Ishikawa (cell line): ENCODE results near the gene PHF5A.

Experiments used
- CEBPB ChIP-seq: IDR thresholded peaks from 2 replicates; pipeline ENCODE4 v1.6.1; 2012
- CREB1 ChIP-seq: IDR thresholded peaks from 2 replicates; pipeline ENCODE4 v1.6.1; 2012; ENCODE audit warnings: low read depth
- EGR1 ChIP-seq: IDR thresholded peaks from 2 replicates; pipeline ENCODE4 v1.6.1; 2012
- EP300 ChIP-seq: IDR thresholded peaks from 2 replicates; pipeline ENCODE4 v1.6.1; 2012; ENCODE audit warnings: borderline replicate concordance
- FOXM1 ChIP-seq: IDR thresholded peaks from 2 replicates; pipeline ENCODE4 v1.6.1; 2012; ENCODE audit warnings: low read depth, borderline replicate concordance
- MAX ChIP-seq: IDR thresholded peaks from 2 replicates; pipeline ENCODE4 v1.6.1; 2012
- NFIC ChIP-seq: IDR thresholded peaks from 2 replicates; pipeline ENCODE4 v1.6.1; 2012
- RAD21 ChIP-seq: IDR thresholded peaks from 2 replicates; pipeline ENCODE4 v1.6.1; 2012; ENCODE audit warnings: low read depth
- REST ChIP-seq: IDR thresholded peaks from 2 replicates; pipeline ENCODE4 v1.6.1; 2012; ENCODE audit warnings: low read depth, mild to moderate bottlenecking
- TAF1 ChIP-seq: IDR thresholded peaks from 2 replicates; pipeline ENCODE4 v1.6.1; 2012; ENCODE audit warnings: low read depth, mild to moderate bottlenecking
- TCF12 ChIP-seq: IDR thresholded peaks from 2 replicates; pipeline ENCODE4 v1.6.1; 2012; ENCODE audit warnings: low read depth
- TEAD4 ChIP-seq: IDR thresholded peaks from 2 replicates; pipeline ENCODE4 v1.6.1; 2012
- USF1 ChIP-seq: IDR thresholded peaks from 2 replicates; pipeline ENCODE4 v1.6.1; 2012
- YY1 ChIP-seq: IDR thresholded peaks from 2 replicates; pipeline ENCODE4 v1.6.1; 2012; ENCODE audit warnings: low read depth
- ZBTB7A ChIP-seq: IDR thresholded peaks from 2 replicates; pipeline ENCODE4 v1.6.1; 2012; ENCODE audit warnings: low read depth

The PHF5A gene

GRCh38 chr22:41513391-41513790 is 44.9 kb upstream of the PHF5A start:
- TF ChIP-seq TCF12 (no peak), TEAD4 (no peak), MAX (no peak), EP300 (no peak)

- peak; percentile 41; the same call in 1 of the 2 replicates for TF ChIP-seq ZBTB7A
- peak; percentile 62; the same call in 1 of the 2 replicates for TF ChIP-seq TCF12
- no peak for TF ChIP-seq RAD21
- no peak for TF ChIP-seq REST
- no peak for TF ChIP-seq CREB1
- 0 out of 2 replicates have a peak, but pooled peaks have one; percentile 4 for TF ChIP-seq TEAD4
- TF ChIP-seq NFIC = peak; percentile 71; the same call in 1 of the 2 replicates
- TF ChIP-seq EP300 = peak; percentile 56; the same call in 1 of the 2 replicates
- no peak for TF ChIP-seq USF1
- TF ChIP-seq YY1 = no peak
- no peak for TF ChIP-seq CEBPB
- TF ChIP-seq FOXM1 = no peak
- no peak for TF ChIP-seq TAF1
- no peak for TF ChIP-seq EGR1
- TF ChIP-seq MAX = peak; percentile 95
These were observed 44.1 kb upstream of the PHF5A start for GRCh38 chr22:41512421-41513194.

GRCh38 chr22:41511521-41511968 is 43.1 kb upstream of the PHF5A start:
- TF ChIP-seq CEBPB = no peak
- no peak for TF ChIP-seq EGR1
- TF ChIP-seq YY1 = no peak
- no peak for TF ChIP-seq NFIC
- no peak for TF ChIP-seq TAF1
- no peak for TF ChIP-seq REST
- TF ChIP-seq FOXM1 = no peak
- no peak for TF ChIP-seq TCF12
- no peak for TF ChIP-seq EP300
- TF ChIP-seq TEAD4 = no peak
- TF ChIP-seq USF1 = no peak
- TF ChIP-seq ZBTB7A = no peak
- no peak for TF ChIP-seq CREB1
- no peak for TF ChIP-seq RAD21
- no peak for TF ChIP-seq MAX

GRCh38 chr22:41508770-41509170 is 40.3 kb upstream of the PHF5A start:
- TF ChIP-seq MAX (no peak), ZBTB7A (no peak), FOXM1 (no peak), RAD21 (no peak), TAF1 (no peak), EP300 (no peak), TEAD4 (no peak), CEBPB (no peak), EGR1 (no peak), USF1 (no peak), REST (no peak), NFIC (no peak), CREB1 (no peak)
